Natural killer cell (primary cell): ENCODE measurements around the gene TMEM184A. TPM values are rescaled to one million over a fixed set of nuclear protein-coding genes. Genes with fewer than 3 reads are reported as not detected.

ENCODE experiments used
- ATAC-seq, 3 donors: fragments of 150-1000 bp in 2 of 3; fragments of 200-7000 bp in 1 of 3; cut with Tn5 transposase; 1 replicate in 1 of 3; 2 replicates in 2 of 3; pipeline ENCODE4 v1.10.0; 2021; ENCODE audit warnings: mild to moderate bottlenecking in 2 of 3, moderate library complexity in 2 of 3
- DNase-seq, 2 donors: peaks; one replicate each; pipeline versions ENCODE4 v3.0.0 to v3.0.0-alpha.2; 2013 to 2021; ENCODE audit warnings: mixed read lengths in 1 of 2
- H3K27ac ChIP-seq: one replicate; pipeline ENCODE4 v1.5.1; 2013; ENCODE audit warnings: mild to moderate bottlenecking, low read length
- H3K27me3 ChIP-seq: one replicate; pipeline ENCODE4 v1.6.1; 2013; ENCODE audit warnings: low read length; ENCODE audit not compliant: control insufficient read depth, insufficient read depth
- H3K36me3 ChIP-seq: one replicate; pipeline ENCODE4 v1.6.1; 2013; ENCODE audit warnings: low read length; ENCODE audit not compliant: control insufficient read depth, insufficient read depth
- H3K4me1 ChIP-seq: one replicate; pipeline ENCODE4 v1.6.1; 2013; ENCODE audit warnings: low read length; ENCODE audit not compliant: control insufficient read depth, insufficient read depth
- H3K4me3 ChIP-seq: one replicate; pipeline ENCODE4 v1.5.1; 2013; ENCODE audit warnings: low read length
- H3K9me3 ChIP-seq: one replicate; pipeline ENCODE4 v1.6.1; 2013; ENCODE audit warnings: low read length; ENCODE audit not compliant: control insufficient read depth, insufficient read depth
- H3K27ac Mint-ChIP-seq, 2 donors: one replicate each; pipeline ENCODE4 v1.8.0; 2022; ENCODE audit warnings: mild to moderate bottlenecking in 2 of 2, mixed read lengths in 2 of 2, moderate library complexity in 1 of 2
- H3K27me3 Mint-ChIP-seq, 2 donors: one replicate each; pipeline ENCODE4 v1.8.0; 2022; ENCODE audit warnings: low read depth in 2 of 2, mixed read lengths in 2 of 2
- H3K36me3 Mint-ChIP-seq: one replicate; pipeline ENCODE4 v1.8.0; 2022; ENCODE audit warnings: mixed read lengths
- H3K4me1 Mint-ChIP-seq, 2 donors: one replicate each; pipeline ENCODE4 v1.8.0; 2022; ENCODE audit warnings: mixed read lengths in 2 of 2
- H3K4me3 Mint-ChIP-seq: one replicate; pipeline ENCODE4 v1.8.0; 2022; ENCODE audit warnings: mild to moderate bottlenecking, moderate library complexity, mixed read lengths
- H3K9me3 Mint-ChIP-seq, 2 donors: one replicate each; pipeline ENCODE4 v1.8.0; 2022; ENCODE audit warnings: mixed read lengths in 2 of 2
- CTCF ChIP-seq: fragments of 200-600 bp; IDR thresholded peaks from one replicate; pipeline ENCODE4 v1.8.0; 2022; ENCODE audit warnings: antibody characterized with exemption
- WGBS: methylation state at CpG from one replicate; pipeline ENCODE4 v1.1.7; 2013; ENCODE audit warnings: missing lambda C conversion rate; ENCODE audit not compliant: insufficient coverage; 5-methylcytosine and 5-hydroxymethylcytosine counted together
- intact Hi-C: fragments of 100-400 bp; cut with micrococcal nuclease; formaldehyde crosslinking; loops from one replicate; pipeline ENCODE4 v1.14.2; 2022
- total RNA-seq, 4 donors: library from RNA; stranded (reverse); fragments of 120-200 nt in 1 of 4; gene quantifications; one replicate each; pipeline versions ENCODE4 v1.2.3 to v1.2.4, GENCODE V29; 2013 to 2022

The TMEM184A gene
- total RNA-seq, 3 donors from 2014 or later (not counting 1 experiment from before 2014, with no cell fraction given) = 0.14 TPM; not detected in 2

- Histone ChIP-seq H3K27me3 (no peaks in the 10 kb centered on the region), H3K4me3 (no peak overlapping the region), H3K4me1 (no peaks in the 10 kb centered on the region), H3K27ac (no peak overlapping the region), H3K36me3 (no peaks in the 10 kb centered on the region), H3K9me3 (no peaks in the 10 kb centered on the region)
- TF ChIP-seq CTCF = no peak
- H3K9me3 Mint-ChIP-seq = no peaks in the 10 kb centered on the region
- DNase-seq (no peak), ATAC-seq (no peak)
- H3K4me3 Mint-ChIP-seq = no peak overlapping the region
- H3K36me3 Mint-ChIP-seq = no peaks in the 10 kb centered on the region
- H3K4me1 Mint-ChIP-seq = peaks cover 0 to 17% of the 10 kb centered on the region in 2 donors
- H3K27ac Mint-ChIP-seq = no peak overlapping the region
- intact Hi-C loops = no loop called here
- 93% methylated on average over 17 of the region's 17 CpGs for WGBS
- H3K27me3 Mint-ChIP-seq = peaks cover 0 to under 1% of the 10 kb centered on the region in 2 donors
Observed at GRCh38 chr7:1550846-1551155, 5.2 kb downstream of the TMEM184A start.

GRCh38 chr7:1550005-1550845, 5.8 kb downstream of the TMEM184A start:
- no peak for DNase-seq
- intact Hi-C loops = no loop called here

GRCh38 chr7:1549357-1550004, 6.5 kb downstream of the TMEM184A start:
- H3K27ac Mint-ChIP-seq = no peak overlapping the region
- H3K9me3 Mint-ChIP-seq = no peaks in the 10 kb centered on the region
- Histone ChIP-seq H3K4me1 (no peaks in the 10 kb centered on the region), H3K36me3 (peaks cover 3% of the 10 kb centered on the region), H3K27me3 (no peaks in the 10 kb centered on the region), H3K9me3 (no peaks in the 10 kb centered on the region), H3K4me3 (no peak overlapping the region), H3K27ac (no peak overlapping the region)
- peaks cover 0 to 9% of the 10 kb centered on the region in 2 donors for H3K4me1 Mint-ChIP-seq
- H3K27me3 Mint-ChIP-seq = no peaks in the 10 kb centered on the region
- 93% methylated on average over 27 of the region's 27 CpGs for WGBS
- no peak for ATAC-seq
- H3K36me3 Mint-ChIP-seq = no peaks in the 10 kb centered on the region
- no peak for TF ChIP-seq CTCF
- no peak for DNase-seq
- H3K4me3 Mint-ChIP-seq = no peak overlapping the region
- intact Hi-C loops = no loop called here

More at GRCh38 chr7:1550005-1550845, 5.8 kb downstream of the TMEM184A start:
- H3K27ac ChIP-seq = no peak overlapping the region
- no peaks in the 10 kb centered on the region for H3K27me3 Mint-ChIP-seq
- H3K4me3 Mint-ChIP-seq = no peak overlapping the region
- no peak overlapping the region for H3K27ac Mint-ChIP-seq
- WGBS = 92% methylated on average over 42 of the region's 42 CpGs
- no peaks in the 10 kb centered on the region for H3K4me1 ChIP-seq
- H3K27me3 ChIP-seq = no peaks in the 10 kb centered on the region
- peaks cover 0 to 14% of the 10 kb centered on the region in 2 donors for H3K4me1 Mint-ChIP-seq
- no peak overlapping the region for H3K4me3 ChIP-seq
- no peaks in the 10 kb centered on the region for H3K9me3 ChIP-seq
- no peaks in the 10 kb centered on the region for H3K36me3 Mint-ChIP-seq
- no peak for TF ChIP-seq CTCF
- no peaks in the 10 kb centered on the region for H3K36me3 ChIP-seq
- ATAC-seq = no peak
- H3K9me3 Mint-ChIP-seq = no peaks in the 10 kb centered on the region
